GM21786 (cell line): ENCODE results near the gene FAM72C.
"Not testable (repeated sequence)": the region's sequence is repeated elsewhere in the genome, so short reads cannot be mapped to it uniquely, and the experiment has no call there.

Experiments used
- ATAC-seq: cut with Tn5 transposase; IDR thresholded peaks from one replicate; pipeline ENCODE4 v1.9.1; 2021; ENCODE audit not compliant: unreplicated experiment

FAM72C gene

DNA sequence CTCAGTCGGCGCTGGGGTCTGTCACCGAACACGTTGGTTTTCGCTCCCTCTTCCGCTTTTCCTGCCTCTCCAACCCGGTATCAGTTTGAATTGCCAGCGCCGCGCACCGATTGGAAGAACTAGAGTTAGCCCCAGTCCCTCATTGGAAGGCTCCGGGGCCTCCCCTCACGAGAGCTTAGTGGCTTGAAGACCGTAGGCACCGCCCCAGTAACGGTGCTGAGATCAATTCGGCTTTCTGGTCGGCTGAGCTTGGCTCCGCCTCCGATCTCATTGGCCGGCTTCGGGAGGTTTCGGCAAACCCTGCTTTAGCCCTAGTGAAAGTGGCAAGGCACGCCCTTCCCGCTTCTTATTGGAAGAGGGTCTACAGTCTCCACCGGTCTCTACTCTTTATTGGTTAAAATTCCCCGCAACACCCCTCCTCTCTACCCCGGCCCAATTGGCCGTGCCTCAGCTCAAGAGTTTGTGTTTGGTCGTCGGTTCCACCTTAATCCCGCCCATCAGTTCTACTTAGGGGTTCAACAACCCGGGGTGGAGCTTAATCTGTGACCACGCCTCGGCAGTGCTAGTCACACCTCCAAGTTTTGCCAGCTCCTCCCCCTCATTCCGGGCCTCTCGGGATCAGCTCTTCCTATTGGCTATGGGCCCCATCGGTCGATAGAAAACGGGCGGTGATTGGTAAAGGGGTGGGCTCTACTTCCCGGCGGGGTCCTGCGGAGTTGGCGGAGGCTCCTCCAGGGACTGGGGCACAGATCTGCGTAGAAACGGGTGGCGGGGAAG, at the start of gene FAM72C:
Gene FAM72C, minus strand, starts transcription at position 63 of the 777 bp plus-strand sequence. CDS start 845 bp downstream, outside the sequence.
- peak; percentile 80 for ATAC-seq

DNA sequence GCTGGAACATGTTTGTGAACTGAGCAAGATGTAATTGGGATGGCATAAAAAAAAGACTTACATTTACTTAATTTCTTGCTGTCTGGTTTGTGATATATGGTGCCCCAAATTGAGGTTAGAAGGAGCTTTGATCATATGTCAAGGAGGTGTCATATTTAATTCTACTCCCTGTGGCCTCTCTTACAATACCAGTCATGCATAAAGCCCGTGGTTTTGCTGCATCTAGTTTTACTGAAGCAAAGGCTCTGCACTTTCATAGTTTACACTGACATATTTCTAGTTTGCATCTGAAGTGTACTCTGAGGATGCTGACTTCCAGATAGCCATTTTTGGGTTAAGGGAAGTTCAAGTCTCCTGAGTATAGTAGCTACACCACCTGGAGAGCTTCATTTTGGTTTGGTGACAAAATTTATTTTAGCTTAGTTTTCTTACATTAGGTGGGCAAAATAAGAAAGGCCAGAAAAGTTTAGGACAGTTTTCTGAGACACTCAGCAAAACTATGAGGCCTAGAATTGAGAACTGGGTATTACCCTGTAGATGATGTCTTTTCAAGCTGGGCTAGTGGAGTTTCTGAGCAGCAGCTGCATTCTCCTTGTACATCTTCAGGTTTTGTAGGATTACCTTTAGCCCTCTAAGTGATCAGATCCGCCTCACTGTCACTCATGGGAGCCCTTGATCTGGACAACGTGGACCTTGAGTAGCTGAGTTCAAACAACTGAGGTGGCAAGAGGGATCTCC, 48.4 kb upstream of the FAM72C start:
- ATAC-seq: peak; percentile 79

DNA sequence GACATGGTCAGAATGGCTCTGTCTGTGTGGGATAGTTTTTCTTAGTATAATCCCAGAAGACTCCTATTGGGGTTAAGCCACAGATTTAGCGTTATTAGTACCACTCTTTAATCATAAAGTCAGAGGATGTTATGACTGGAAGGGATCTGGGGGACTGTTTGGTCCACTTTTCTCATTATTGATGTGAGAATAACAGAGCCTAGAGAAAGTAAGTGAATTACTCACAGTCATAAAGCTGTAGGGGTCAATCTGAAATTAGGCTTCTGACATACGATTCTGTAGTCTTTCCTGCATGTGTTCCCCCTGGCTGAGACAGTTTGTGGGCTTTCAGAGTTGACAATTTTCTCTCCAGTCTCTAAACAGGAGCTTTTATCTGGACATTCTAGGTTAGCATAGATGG, 47.3 kb upstream of the FAM72C start:
- ATAC-seq: not testable (repeated sequence)

DNA sequence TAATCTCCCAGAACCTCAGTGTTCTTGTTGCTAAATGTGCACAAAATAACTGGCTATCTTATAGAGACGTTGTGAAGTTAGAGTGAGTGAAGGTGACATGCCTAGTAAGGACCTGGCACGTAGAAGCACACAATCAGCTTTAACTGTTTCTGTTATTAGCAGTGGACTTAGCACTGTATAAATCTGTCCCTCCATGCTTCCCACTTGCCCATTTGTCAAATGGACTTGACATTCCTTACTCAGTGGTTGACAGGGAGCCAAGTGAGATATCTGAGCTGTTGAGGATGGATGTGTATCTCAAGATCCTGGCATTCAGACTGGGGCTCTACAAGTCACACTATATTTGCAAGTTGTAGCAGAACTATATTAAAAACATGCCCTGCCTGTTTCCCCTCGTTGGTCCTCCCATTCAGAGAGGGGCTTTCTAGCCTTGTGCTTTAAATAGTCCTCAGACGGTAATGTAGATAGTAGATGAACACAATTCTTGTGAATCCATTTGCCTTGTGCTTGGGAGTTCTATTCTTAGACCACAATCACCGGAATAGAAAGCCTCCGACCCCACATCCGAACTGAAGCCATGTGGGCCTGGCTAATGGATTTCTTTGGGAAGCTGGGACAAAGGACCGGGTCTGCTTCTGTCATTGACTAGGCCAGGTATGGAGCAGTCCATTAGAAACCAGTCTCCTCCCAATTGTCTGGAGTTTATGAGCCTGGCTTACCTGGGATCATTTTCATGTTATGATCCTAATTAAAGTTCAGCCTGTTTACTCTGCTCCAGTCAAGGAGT, 43.6 kb upstream of the FAM72C start:
- not testable (repeated sequence) for ATAC-seq

DNA sequence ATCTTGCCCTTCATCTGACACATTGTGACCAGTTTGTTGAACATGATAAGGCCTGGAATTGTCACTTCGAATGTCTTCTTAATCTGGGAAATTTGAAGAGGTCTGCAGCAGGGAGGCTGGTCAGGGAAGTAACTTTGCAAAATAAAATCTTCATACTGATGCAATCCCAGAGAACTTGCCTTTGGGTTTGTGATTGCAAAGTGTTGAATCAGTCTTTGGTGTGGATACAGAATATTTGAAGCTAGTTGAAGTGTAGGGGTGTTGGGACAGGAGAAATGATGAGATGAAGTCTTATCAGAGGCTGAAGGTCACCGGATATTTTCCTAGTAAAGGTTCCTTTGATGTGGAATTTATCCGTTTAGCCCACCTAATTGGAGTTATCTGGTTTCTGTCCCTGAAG, 42.7 kb upstream of the FAM72C start:
- ATAC-seq: not testable (repeated sequence)

DNA sequence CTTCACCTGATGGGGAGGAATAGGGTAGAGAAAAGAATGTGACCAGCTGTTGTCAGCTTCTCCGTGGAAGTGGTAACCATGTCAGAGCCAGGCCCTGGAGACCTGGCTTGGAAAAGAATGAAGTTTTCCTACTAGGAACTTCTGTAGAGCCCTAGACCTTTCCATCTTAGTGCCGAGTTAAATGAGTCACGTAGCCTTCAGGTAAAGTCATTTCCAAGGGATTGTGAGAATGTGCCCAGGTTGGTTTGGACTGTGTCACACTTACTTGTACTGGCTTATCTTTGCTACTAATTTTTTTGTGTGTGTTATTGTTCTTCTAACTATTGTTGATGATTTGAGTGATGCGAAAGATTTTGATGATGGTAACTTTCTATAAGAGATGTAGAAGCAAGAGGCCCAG, 42.3 kb upstream of the FAM72C start:
- ATAC-seq: not testable (repeated sequence)

DNA sequence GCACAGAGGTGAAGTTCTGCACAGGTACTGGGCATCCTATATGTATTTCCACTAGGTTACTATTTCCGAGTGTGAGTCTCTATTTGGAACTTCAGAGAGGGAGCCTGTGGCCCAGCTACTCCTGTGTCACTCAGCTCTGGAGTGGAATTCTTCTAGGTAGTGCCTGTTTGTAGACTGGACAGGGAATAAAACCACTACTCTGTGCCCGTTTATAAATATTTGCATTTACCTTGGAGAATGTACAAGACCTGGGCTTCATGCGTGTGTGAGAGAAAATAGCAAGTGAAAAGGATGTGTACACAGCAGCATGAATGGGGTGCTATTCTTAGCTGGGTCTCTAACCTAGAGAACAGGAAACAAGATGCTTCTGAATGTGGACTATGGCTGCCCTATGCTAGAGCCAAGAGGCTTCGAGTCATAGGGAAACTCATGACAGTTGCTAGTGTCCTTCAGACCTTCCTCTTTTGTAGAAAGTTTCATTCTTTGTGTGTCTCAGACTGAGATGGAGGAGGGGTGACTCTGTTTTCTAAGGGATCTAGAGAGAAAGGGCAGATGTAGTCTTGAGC, 40.5 kb upstream of the FAM72C start:
- ATAC-seq: peak; percentile 99

DNA sequence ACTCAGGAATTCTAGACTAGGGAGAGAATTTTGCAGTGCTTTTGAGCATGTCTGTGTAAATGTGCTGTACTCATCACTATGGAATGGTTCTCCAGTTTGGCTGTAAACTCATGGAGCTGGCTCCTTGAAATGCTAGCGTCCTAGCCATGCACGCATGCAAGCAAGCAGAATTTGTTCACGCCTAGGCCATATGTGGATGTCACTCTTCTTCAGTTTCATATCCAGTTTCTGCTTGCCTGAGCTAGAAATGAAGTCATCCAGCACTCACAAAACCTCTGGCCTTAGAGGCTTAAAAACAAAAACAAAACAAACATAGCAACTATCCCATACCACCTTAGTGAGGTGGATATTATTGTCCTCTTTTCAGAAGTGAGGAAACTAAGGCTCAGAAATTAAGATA, 37.6 kb upstream of the FAM72C start:
- peak; percentile 43 for ATAC-seq

DNA sequence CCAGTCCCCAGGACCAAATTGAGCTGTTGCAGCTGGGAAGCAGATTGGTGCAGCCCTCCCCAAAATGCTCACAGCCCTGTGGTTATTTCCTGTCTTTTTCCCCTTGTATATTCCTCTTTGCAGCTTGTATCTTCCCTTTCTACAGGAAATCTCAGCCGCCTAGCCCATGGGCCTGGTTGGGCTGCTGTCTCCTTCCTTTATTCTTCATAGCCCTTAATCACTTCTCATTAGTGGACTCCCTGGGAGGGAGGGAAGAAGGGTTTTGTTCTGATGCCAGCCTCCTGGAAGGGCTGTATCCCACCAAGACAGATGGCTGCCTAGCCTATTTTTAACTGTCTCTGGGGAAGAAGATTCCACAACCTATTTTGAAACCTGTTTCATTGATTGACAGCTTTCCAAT, 32.5 kb upstream of the FAM72C start:
- ATAC-seq: not testable (repeated sequence)

DNA sequence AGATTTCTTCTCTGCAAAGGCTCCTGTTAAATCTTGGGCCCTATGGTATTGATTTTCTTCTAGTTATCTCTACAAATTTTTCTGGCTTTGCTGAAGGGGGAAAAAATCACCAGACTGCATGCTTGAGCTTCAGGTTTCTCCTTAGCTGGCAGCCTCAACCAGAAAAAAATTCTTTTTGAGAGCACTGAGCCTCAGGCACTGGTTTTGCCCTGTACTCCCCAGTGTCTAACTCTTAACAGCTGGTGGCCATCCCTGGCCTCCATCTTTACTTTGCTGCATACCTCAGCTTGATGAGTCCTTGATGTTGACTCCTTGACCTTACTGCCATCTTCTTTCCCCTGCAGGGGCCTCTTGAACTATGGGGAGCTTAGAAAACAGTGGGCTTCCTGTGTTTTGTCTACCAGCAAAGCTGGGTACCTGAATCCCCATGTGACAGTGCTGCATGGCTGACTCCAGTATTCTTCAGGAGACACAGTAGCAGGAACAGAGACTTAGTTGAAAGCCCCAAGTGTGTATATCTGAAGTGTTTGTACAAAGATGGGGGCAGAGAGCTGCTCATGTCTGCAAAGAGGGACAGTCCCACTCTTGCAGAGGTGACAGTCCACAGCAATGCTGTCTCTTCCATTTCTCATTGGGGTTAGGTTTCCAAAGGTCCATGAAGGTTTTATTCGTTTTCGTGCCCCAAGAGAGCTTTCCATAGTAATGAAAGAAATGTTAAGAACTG, 31.7 kb upstream of the FAM72C start:
- ATAC-seq: not testable (repeated sequence)

DNA sequence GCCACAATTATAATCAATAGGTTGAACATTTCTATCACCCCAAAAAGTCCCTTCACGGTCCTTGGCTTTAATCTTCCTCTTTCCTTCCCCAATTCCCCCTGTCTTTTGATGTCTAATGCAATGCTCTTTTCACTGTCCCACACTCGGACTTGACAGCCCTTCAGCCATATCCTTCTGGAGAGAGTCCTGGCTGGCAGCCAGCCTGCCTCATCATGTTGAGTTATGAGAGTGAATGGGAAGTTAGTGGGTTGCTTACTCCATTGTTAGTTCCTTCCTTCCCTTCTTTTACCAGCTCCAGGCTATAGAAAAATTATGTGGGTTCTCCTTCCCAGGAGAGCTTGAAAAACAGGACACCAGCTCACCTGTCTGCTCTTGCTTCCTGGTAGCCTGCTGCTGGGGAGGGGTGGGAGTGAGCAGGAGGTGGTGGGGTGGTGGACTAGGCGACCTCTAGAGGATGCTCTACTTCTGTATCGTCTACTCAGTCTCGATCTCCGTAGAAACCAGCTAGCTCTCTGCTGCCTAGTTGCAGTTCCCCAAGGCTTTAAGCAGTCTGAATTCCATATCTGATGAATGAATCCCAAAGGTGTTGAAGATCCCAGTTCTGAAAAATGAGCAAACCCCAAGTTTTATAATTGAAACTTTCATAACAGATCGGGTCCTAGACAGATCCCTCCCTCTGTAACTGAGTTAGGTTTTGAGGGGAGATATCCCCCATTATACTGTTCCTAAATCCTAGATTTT, 30.5 kb upstream of the FAM72C start:
- ATAC-seq: peak; percentile 53

DNA sequence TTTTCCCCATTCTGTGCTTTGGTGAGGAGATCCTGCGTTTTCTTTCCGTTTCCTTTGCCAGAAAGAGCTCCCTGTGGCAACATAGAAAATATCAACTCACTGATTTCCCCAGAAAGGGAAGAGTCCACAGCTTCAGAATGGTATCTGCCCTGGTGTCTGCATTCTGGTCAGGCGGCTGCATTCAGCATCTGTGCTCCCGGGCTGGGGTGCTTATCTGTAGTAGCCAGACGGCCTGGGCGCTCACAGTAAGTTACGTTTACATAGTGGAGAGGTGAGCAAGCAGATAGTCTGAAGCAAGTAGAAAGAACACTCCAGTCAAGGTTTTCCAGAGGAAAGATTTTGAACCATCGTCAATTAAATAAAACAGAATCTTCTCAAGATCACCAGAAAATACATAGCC, 29.3 kb upstream of the FAM72C start:
- ATAC-seq: not testable (repeated sequence)

DNA sequence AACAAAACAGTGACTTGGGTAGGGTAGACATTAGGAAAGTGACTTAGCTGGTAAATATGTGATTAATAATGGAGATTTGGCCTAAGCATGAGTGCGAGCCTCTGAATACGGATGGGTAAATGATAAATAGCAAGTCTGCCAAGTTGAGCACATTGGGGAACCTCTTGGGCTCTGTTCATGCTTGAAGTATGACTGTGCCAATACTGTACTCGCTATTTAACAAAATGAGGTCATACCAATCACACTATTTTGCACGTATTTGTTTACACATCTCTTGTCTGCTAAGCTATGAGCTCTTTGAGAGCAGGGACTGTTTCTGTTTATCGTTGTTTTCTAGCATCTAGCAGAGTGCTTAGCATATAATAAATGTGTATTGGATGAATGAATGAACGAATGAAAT, 24.2 kb upstream of the FAM72C start:
- ATAC-seq: not testable (repeated sequence)

DNA sequence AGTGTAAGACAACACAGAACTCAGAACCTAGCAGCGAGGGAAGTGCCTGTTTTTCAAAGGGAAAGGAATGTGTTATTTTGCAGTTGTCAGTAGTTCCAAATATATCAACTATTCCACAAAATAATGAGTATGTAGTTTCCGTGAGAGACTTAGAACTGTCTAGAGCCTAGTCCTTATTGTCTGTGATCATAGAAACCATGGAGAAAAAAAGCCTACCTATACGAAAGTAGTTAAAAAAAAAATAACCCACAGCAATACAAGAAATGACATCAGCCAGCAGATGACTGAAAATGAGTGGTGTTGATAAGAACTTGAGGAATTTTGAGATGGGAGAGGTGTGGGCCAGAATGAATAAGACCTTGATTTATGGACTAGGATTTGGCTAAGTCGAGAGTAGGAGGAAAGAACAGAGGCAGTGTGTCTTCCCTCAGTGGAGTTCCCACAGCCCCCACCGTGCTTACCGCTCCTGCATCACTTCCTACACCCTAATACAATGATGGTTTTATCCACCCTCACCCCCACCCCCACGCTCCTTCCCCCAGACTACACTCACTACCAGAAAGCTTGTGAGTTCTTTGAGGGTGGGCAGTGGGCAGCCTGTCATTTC, 21.6 kb upstream of the FAM72C start:
- ATAC-seq: not testable (repeated sequence)

DNA sequence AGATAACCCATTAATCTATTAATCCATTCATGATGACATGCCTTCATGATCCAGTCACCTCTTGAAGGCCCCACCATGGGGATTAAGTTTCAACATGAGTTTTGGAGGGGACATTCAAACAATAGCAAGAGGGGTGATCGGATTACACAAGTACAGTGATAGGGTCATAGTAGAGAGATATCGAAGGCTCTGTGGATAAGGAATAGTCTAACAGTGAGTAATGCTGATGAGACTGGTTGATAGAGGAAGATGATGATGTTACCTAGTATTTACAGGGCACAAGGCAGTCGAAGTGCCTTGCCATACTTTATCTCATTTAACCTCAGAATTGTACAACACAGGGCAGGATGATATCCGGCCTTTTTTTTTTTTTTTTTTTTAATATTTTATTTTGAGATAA, 18.9 kb upstream of the FAM72C start:
- ATAC-seq: not testable (repeated sequence)

DNA sequence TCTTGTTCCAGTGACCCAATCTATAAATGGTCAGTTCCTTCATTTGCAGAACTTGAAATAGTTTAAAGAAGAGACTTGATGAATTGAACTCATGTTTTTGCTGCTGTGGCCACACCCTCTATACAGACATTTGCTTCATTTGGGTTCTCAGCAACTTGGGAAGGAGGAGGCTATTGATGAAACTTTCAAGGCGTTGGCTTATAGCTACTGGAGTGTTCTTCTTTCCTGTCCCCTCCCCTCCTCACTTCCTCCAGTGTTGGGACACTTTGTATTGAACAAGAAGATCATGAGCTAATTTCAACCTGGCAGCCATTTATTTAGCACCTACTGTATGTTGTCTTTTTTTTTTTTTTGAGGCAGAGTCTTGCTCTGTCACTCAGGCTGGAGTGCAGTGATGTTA, 17.9 kb upstream of the FAM72C start:
- ATAC-seq: not testable (repeated sequence)

DNA sequence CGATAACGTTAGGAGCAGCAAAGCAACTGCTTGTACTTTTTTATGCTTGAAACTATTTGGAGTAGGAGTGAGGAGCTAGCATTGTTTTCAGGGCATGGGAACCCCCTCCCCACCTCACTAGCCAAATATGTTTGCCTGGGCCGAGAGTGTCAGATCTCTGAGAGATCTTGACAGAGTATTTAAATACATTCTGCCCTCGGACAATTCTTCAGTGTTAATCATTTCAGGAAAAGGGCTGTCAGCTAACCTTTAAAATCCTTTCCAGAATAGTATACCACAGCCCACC, 17.6 kb upstream of the FAM72C start:
- ATAC-seq: not testable (repeated sequence)

DNA sequence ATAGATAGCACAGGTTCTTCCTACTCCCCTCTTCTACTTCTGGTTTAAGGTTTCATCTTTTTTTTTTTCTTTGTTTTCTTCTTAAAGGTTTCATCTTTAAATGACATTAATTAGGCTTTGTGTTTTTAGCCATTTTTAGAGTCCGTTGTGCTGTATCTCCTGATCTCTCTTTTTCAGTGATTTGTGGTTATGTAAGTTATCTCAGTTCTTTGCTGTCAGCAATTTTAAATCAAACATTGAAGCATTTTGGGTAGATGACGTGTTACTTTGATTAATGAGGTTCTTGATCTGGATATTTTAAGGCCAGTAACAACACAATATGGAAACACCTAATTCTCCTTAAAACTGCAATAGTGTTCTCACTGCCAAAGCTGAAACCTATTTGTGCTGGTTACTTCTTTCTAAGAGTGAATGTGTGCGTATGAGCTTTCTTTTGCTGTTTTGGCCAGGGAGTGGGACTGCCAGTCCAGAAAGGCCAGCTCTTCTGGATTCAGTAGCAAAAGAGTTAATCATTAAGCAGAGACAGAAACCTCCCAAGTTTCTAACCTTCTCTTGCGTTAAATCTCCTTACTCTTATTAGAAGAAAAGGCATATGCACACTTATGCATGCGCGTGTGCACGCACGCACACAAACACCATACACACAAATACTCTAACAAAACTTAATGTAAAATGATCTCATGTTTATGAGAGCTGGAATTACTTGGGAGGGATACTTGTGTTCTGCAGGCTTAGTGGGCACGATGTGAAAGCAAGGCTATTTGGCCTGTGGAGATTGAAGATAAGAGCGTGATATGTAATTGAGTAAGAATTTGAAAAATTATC, 17.0 kb upstream of the FAM72C start:
- ATAC-seq: not testable (repeated sequence)

DNA sequence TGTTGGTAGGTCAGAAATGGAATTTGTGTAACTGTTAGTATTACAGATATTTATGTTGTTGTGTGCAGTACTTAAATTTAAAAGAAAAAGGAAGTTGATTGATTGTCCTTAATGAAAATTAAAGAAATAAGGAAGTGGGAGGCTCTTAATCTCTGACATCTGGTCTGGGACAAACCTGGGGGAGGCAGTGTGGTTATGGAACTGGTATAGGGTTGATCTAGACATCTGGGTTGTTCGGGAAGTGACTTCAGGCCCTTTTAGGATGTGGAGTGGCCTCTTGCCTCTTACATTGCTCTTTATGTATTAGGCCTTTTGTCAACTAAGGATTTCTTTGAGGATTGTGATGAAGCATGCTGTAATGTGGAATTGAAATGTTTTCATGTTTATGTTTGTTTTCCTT, 16.1 kb upstream of the FAM72C start:
- ATAC-seq: not testable (repeated sequence)
